Measurements from ENCODE around the gene SMYD3. TPM values are rescaled to one million over a fixed set of nuclear protein-coding genes. Genes with fewer than 3 reads are reported as not detected.

Gene SMYD3
- total RNA-seq, 4 donors from 2014 or later = 10.5 to 36.4 (median 22.5) TPM

GRCh38 chr1:245770156-245770555, 736.9 kb downstream of the SMYD3 start:
- TF ChIP-seq CTCF (IDR thresholded peaks at IDR 0.05) (no peak), POLR2A (IDR thresholded peaks at IDR 0.05) (no peak)
- Histone ChIP-seq H3K27ac (no peak overlapping the region), H3K9me3 (no peaks in the 10 kb centered on the region), H3K4me3 (no peak overlapping the region), H3K36me3 (no peaks in the 10 kb centered on the region), H3K27me3 (no peaks in the 10 kb centered on the region), H3K4me1 (no peaks in the 10 kb centered on the region)
- DNase-seq = no peak
- intact Hi-C loops (cut with DNase I; ENCODE audit: low total_unique reads) = no loop called here

- intact Hi-C loops (cut with DNase I; ENCODE audit: low total_unique reads) = no loop called here
- no peak for DNase-seq
- H3K4me1 ChIP-seq = no peaks in the 10 kb centered on the region
- no peaks in the 10 kb centered on the region for H3K27me3 ChIP-seq
- no peaks in the 10 kb centered on the region for H3K36me3 ChIP-seq
- no peak overlapping the region for H3K27ac ChIP-seq
- H3K9me3 ChIP-seq = no peaks in the 10 kb centered on the region
- H3K4me3 ChIP-seq = no peak overlapping the region
- TF ChIP-seq POLR2A (IDR thresholded peaks at IDR 0.05) = no peak
- TF ChIP-seq CTCF (IDR thresholded peaks at IDR 0.05) = no peak
These were observed 738.5 kb downstream of the SMYD3 start for GRCh38 chr1:245768596-245768995.

- TF ChIP-seq POLR2A (IDR thresholded peaks at IDR 0.05) (no peak), CTCF (IDR thresholded peaks at IDR 0.05) (no peak)
- intact Hi-C loops (cut with DNase I; ENCODE audit: low total_unique reads) = no loop called here
- Histone ChIP-seq H3K27me3 (no peaks in the 10 kb centered on the region), H3K9me3 (no peaks in the 10 kb centered on the region), H3K36me3 (no peaks in the 10 kb centered on the region), H3K4me3 (no peak overlapping the region), H3K4me1 (no peaks in the 10 kb centered on the region), H3K27ac (no peak overlapping the region)
- no peak for DNase-seq
These were observed 741.7 kb downstream of the SMYD3 start for GRCh38 chr1:245765230-245766000.

GRCh38 chr1:245763873-245764331, 743.2 kb downstream of the SMYD3 start:
- Histone ChIP-seq H3K4me3 (no peak overlapping the region), H3K36me3 (no peaks in the 10 kb centered on the region), H3K9me3 (no peaks in the 10 kb centered on the region), H3K4me1 (no peaks in the 10 kb centered on the region), H3K27me3 (no peaks in the 10 kb centered on the region), H3K27ac (no peak overlapping the region)
- TF ChIP-seq CTCF (IDR thresholded peaks at IDR 0.05) (no peak), POLR2A (IDR thresholded peaks at IDR 0.05) (no peak)
- intact Hi-C loops (cut with DNase I; ENCODE audit: low total_unique reads) = no loop called here
- DNase-seq = no peak

- intact Hi-C loops (cut with DNase I; ENCODE audit: low total_unique reads) = no loop called here
- TF ChIP-seq CTCF (IDR thresholded peaks at IDR 0.05) (no peak), POLR2A (IDR thresholded peaks at IDR 0.05) (no peak)
- H3K9me3 ChIP-seq = no peaks in the 10 kb centered on the region
- no peaks in the 10 kb centered on the region for H3K4me1 ChIP-seq
- H3K36me3 ChIP-seq = no peaks in the 10 kb centered on the region
- H3K4me3 ChIP-seq = no peak overlapping the region
- DNase-seq = no peak
- H3K27ac ChIP-seq = no peak overlapping the region
- no peaks in the 10 kb centered on the region for H3K27me3 ChIP-seq
These were observed 744.6 kb downstream of the SMYD3 start for GRCh38 chr1:245762396-245762910.
